Stimulated activated naive CD4-positive, alpha-beta T cell (primary cell): ENCODE data around the gene NTM.
"Not testable (repeated sequence)": the region's sequence is repeated elsewhere in the genome, so short reads cannot be mapped to it uniquely, and the experiment has no call there.

ENCODE experiments used
- DNase-seq, 6 experiments: peaks; one replicate each; lab custom pipeline; 2025; lab: John Stamatoyannopoulos, UW

NTM gene

DNA sequence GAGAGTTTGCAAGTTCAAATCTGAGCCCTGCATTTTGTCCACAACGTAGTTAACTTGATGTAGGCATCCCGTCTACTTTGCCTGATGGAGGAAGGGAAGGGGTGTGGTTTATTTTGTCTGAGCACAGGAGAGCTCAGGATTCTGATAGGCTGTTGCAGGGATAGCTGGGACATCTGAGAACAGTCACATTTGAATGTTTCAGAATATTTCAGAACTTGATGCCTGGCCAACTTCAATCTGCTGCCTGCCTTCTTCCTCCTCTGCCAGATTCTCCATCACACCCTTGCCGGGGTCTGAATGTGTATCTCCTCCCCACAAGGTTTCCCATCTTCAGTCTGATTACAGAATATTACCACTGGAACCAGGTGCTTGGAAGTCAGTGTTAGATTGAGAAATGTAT, 51.6 kb downstream of the NTM start:
- no peak for DNase-seq

DNA sequence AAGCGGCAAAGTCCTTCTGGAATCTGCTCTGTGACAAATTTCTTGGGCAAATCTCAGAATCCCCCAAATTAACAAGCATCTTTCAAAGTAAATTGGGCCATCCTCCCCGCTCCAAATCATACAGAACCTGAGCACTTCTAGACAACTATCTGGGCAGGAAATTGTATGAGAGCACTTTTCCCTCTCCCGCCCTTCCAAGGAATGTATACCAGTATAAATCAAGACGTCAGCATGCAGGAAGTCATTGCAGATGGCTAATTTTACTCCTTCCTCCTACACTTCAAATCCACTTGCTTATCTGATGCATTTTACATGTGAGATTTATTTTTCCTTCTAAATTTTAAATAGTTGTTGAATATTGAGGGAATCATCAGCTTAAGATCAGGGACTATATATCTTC, 52.1 kb downstream of the NTM start:
- DNase-seq, result no peak

DNA sequence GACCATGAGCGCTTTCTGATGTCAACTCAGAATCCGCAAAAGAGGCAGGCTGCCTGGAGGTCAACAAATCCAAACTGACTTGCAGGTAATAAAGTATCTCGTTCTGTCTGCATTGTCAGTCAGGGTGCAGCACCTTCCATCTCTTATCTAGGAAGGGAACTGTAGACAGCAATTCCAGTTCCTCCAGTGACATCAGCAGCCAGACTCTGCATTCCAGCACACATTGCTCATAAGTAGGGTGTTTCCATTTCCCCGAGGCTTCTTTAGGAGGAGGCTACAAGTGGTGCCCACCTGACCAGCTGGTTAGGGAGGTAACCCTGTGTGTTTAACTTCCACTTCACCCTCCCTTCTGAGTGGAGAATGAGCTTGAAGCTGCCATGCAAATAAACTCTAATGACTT, 53.3 kb downstream of the NTM start:
- no peak for DNase-seq

DNA sequence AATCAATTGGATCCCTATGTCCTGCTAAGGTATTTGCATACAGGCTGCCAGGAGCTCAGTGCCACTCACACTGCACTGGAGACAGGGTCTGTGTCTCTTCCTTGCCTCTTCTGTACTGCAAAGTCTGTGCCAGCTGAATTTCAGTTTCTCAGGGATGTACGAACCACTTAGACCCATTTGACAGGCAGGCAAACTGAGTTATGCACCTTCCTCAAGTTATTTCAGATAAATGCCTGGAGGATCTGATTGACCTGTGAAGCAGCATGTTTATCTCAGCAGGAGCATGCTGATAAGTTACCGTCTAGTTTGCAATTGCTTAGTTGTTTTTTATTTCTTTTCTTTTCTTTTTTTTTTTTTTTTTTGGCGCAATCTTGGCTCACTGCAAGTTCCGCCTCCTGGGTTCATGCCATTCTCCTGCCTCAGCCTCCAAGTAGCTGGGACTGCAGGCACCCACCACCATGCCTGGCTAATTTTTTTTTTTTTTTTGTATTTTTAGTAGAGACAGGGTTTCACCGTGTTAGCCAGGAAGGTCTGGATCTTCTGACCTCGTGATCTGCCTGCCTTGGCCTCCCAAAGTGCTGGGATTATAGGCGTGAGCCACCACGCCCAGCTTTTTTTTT, 54.0 kb downstream of the NTM start:
- not testable (repeated sequence) for DNase-seq

DNA sequence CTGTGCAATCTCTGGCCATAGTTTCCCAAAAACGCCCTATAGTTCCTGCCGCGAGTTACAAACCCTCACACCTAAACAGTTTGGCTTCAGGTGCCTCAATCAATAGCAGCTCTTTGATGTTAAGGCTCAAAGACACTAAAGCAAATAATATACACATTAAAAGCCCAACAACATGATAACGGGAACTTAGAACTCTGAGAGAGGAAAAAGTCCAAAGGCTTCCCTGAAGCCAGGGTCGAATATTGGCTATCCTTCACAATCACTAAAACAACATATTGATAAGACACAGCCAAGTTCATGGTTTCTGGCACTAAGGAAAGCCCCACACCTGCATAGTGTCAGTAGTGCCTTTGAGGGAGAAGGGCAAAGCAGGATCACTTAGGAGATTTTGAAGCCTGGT, 54.9 kb downstream of the NTM start:
- DNase-seq, result no peak

DNA sequence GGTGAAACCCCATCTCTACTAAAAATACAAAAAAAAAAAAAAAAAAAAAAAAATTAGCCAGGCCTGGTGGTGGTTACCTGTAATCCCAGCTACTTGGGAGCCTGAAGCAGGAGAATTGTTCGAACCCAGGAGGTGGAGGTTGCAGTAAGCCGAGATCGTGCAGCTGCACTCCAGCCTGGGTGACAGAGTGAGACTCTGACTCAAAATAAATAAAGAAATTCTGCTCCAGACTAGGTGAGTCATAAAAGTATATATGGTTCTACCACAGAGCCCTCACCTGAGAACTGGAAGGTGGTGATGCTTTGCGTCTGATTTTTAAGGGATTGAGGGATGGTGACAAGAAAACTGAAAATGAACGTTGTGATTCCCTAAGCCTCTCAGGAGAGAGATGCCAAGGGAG, 58.4 kb downstream of the NTM start:
- DNase-seq, result no peak

DNA sequence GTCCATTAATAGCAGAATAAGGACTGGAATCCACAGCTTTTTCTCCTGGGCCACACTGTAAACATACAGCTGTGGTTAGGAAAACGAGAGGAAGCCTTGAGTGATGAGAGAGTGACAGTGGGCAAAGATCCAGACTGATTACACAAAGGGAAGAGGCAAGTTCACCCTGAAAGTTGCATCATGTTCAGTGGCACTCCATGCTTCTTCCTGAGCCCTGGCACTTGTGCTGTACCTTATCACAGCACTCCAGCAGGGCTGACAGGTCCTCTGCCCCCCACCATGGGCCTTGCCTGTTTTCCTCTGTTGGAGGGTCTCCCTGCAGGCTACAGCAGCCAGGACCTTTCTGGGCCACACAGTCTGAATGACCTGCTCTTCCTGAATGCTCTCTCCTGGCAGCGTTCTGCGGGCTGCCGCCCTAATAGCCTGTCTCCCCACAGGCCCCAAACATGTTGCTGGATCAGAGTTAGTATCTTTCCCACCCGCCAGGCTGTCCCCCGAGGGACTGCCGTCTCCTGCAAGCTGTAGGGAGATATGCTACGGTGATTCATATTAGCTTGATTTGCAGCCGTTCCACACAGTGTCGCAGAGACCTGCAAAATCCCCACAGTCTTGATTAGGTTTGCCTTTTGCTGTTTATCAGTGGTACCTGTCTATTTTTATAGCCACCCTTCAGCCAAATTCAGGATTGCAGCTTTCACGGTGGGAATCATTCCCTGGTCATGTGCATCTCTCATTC, 60.2 kb downstream of the NTM start:
- no peak for DNase-seq

DNA sequence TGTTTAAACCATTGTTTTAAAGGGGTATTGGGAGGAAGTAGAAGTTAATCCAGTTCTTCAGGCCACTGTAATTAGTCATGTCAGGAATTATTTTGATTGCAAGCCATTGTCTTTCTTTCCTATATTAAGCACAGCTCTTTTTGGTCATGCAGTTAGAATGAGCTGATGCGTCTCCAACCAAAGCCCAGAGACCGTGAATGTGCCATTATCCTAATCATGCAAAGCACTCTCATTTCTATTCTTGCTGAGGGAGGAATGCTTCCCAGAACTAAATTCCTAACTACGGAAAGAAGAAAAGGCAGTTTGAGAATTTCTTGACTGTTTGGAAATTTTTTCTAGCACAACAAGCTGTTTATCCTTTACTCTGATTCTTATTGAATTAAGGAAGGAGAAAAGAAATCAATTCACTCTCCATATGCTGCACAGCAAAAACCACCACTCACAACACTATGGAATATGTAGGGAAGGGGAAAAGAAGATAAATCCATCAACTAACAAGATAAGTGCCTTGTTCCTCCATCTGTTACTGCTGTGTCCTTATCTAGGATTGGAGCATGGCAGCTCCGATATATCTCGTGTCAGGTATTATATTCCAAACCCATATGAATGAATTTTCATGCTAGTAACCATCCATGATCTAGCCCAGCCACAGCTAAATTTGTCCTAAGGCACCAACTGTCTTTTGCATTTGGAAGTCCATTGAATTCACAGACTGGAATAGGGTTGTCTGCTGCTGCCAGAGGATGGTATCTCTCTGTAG, 70.8 kb downstream of the NTM start:
- DNase-seq, result no peak

DNA sequence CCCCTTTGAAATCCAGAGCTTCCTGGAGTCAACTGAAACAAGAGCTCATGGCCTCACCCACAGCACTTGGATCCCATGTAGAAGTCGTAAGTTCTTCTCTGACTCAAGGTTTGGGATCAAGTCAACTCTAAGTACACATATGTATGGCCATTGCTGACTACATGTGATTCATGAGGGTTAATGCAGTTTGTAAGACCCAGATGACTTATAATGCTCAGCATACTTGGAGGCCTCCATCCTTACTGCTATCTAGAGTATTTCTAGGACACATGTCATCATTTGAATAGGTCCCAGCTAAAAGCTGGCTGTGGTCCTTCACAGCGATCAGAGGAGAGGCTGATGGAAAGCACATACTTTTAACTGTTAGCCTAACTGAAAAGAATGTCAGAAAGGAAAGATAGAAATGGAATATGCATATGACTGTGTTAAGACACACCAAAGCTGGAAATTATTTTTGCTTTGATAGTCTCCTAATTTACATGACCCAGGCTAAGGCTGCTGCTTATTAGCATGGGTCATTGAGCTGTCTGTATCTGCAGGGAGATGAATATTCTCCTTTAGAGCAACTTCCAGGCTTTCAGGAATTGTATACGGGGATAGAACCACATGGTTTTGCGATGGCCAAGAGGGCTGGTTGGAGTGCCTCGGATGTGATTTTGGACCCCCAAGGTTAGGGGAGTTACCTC, 76.3 kb downstream of the NTM start:
- DNase-seq, result no peak

DNA sequence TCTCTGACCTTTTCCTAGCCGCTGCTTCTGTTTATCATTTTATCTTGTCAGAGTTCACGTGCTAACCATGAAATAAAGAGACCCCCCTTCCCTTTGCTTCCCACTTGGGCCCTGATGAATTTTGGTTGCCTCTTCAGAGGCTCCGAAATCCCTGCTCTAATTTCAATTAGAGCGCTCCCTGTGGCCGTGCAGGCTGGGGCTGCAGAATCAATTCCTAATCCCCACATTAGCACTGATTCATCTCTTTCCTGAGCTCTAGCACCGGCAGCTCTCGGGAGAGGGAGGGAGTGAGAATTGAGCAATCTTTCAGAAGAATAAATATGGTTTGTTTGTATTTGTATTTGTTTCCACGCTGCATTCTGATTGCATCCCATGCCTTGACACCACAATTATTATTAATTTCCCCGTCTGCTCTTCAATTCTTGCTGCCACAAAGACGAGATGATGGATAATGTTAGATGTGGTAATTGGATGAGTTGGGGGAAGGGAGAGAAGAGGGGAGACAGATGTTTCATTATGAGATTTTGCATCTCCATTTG, 76.9 kb downstream of the NTM start:
- no peak for DNase-seq

DNA sequence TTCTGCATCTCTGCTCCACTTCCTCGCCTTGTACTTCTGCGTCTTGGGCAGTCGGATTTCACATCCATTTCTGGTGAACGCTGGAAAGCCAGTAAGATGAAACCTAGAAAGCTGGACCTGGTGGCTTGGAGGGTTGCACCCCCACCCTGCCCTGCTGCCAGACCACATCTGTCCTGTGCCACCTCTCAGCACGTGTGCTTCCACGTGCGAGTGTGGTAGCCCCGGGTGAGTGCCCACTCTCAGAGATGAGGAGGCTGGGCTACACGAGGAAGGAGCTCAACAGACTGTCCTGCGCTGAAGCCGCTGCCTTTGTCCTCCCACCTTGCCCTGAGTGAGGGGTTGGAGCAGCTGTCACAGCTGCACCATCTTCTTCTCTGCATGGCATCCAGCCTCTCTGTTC, 77.5 kb downstream of the NTM start:
- no peak for DNase-seq

DNA sequence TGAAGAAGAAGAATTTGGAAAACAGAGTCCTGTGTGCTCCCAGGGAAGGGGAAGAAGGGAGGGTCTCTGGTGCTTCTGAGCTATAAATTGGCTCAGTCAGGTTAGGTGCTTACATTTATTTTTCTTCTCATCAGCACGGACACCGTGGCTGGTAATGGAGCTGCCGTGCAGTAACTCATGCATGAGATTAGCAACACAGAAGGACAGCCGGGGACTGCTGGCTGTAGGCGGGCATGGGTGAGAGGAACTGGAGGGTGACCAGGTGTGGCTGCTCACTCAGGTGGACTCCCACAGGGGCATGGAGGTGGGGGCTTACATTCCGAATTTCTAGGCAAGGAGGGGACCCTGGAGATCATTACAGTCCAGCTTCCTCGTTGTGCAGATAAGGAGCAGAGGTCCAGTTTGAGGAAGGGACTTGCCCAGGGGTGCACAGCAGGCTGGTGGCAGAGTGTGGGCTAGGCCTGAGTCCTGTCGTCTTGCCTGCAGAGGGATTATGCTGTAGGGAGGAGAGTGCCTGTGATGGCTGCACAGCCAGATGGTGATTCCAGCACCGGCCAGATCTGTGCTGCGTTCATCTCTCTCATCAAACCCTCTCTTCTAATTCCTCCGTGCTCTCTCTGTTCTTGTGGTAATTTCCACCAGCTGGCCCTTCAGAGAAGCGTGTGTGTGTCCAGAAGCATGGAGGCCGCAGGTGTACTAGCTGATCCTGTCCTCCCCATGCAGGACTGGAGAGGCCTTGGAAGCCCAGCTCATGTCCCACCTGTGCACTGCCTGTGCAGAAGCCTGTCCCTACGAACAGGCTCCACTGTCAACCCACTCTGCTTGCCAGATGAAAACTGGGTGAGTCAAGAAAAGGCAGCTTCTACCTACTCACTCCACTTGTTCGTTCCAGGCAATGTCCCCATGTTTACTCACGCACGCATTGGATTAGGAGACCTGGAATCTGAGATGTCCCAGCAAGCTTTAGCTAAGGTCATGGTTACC, 78.9 kb downstream of the NTM start:
- no peak for DNase-seq

DNA sequence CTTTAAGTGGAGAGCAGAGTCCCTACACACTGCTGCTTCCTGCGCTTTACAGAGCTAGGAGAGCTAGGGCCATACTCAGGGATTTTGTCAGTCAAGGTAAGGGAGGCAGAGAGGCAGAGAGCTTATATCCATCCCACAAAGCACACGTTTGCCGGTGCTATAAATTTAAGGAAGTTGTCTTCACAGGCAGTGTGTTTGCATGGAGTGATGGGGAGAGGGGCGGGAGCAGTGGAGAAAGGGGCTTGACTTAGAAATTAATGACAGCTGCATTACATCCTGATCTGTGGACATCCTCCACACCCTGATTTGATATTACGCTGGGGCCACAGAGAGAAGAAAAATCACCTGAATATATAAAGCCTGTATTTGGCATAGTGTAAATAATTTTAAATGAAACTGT, 84.1 kb downstream of the NTM start:
- DNase-seq, result no peak

DNA sequence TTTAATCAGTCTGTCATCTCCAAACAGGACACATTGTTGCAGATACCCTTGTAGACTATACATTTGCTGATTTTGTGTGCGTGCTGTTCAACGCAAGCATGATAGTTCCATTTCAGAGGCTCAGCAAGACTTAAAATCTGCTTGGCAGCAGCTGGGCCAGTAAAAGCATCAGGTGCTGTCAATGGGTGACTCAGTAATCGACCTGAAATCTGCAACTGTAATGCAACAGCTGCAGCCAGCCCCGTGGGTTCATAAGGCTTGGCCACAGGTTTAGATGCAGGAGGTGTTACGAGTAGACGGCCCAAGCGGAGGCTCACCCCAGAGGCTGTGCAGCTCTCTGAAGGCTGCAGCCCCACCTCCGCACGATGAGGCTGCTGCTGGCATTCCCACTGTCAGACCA, 84.6 kb downstream of the NTM start:
- DNase-seq, result no peak

DNA sequence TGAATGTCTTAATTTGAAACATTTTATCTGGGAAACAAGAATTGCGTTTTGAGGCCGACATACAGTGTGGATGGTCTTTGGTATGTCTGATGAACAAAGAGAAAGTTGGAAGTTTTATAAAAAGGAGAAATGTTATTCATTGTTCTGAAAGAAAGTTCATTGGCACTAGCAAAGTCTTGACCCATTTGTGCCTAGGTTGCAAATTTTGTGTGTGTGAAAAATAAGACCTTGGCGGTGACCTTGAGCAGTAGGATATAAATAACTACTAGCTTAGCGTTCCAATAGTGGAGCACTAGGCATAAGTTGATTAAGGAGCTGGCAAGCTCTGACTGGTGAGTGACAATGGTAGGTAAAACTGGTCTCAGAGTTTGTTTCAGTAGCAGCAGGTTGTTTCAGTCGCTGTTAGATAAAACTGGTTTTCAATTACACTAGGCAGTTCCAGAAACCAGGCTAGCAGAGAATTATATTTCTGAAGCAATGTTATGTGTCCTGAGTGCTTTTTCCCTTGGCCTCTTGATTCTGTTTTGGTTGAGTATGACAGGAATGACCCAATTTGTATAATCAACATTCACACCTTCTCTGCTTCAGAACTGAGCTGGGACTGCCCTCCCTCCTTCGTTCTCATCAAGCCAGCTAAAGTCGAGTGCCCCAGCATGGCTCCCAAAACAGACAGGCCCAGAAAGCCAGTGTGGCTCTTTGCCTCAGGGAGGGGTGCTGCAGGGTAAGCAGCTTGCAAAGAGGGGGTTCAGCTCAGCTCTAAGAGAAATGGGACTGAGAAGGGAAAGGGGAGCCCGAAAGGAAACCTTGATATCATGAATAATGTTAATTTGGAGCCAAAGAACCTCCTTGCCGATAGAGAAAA, 85.7 kb downstream of the NTM start:
- no peak for DNase-seq

DNA sequence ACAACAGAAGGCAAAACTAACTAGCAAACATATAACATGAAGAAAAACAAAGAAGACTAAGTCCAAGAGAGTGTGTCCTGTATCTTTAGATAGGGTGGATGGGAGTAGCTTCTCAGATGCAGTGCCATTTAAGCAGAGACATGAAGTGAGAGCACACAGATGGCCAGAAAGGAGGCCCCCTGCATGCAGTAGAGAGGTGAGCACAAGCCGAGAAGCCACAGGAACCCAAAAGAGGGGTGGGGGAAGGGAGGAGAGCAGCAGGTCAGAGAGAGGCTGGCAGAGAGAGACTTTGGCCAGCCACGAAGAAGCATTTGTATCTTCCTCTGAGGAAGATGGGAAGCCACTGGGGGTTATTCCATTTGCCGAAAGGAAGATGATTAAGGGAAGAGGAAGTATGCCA, 86.7 kb downstream of the NTM start:
- DNase-seq, result no peak

DNA sequence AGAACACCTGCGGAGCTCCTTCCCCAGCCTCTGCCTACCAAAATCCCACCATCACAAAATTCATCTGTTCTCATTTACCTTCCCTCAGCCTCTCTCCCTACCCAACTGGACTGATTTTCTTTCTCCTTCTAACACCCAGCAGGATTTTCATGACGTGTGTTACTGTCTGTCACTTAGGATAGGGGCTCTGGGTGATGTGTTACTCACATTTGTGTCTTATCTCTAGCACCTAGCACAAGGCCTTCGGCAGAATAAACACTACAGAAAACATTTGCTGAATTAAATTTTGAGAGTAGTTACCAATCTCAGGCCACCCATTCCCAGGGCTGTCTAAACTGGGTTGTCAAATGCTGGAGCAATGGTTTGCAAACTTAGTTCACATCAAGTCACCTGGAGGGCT, 88.0 kb downstream of the NTM start:
- no peak for DNase-seq

DNA sequence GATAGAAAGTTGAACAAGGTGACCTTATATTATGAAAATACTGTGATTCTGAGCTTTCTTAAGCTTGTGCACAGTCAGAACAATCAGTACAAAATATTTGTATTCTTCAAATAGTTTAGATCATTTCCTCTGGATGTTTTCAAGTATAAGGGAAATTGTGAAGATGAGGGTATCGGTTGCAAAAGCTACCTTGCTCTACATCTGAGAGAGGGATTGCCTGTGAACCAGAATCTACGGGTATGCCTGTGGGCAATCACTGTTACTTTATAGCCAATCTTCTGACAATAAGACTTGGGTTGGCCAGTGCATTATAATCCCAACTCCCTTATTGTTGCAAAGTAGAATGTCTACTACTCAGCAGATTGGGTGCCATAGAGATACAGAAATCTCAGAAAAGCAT, 90.5 kb downstream of the NTM start:
- DNase-seq, result no peak

DNA sequence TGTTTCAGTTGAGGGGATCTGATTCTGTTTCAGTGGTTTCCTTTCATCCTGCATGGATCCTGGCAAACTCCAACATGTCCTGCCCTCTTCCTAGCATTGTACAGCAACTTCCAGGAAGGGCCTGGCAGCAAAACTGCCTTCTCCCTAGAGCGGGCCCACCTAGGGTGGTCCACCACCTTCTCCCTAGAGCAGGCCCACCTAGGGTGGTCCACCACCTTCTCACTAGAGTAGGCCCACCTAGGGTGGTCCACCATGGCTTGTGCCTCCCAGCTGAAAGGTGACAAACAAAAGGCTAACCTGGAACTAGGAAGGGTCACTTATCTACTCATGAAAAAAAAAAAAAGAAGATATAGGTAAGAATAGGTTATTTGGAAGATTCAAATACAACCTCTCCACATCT, 92.2 kb downstream of the NTM start:
- no peak for DNase-seq

DNA sequence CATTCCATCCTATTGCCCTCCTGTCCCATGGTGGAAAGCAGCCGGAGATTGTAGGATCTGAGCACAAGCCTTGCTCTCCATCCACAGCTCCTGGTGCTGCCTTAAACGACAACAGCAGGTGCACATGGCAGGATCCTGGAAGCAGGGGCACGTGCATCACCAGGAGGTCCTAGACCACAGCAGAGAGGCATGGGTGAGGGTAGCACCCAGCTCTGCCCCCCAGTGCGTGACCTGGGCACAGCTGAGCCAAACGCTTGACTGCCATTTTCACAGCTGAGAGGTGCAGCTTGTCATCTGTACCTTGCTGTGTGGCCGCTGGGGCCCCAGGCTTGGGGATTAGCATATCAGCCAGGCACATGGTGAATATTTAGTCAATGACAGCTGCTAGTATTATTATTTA, 92.7 kb downstream of the NTM start:
- DNase-seq, result no peak
